H9 (cell line): ENCODE data around the gene SGO1. TPM values are rescaled to one million over a fixed set of nuclear protein-coding genes. Genes with fewer than 3 reads are reported as not detected.

Experiments
- DNase-seq: peaks from one replicate; pipeline ENCODE4 v3.0.0-alpha.2; 2017
- H2AFZ ChIP-seq: one replicate; pipeline ENCODE4 v1.6.1; 2013; ENCODE audit warnings: mild to moderate bottlenecking, low read length, control low read depth, moderate library complexity
- H2AK5ac ChIP-seq: 2 replicates; pipeline ENCODE4 v1.6.1; 2013; ENCODE audit warnings: low read length, control low read depth, mixed read lengths; ENCODE audit not compliant: insufficient read length
- H2BK120ac ChIP-seq: one replicate; pipeline ENCODE4 v1.6.1; 2013; ENCODE audit warnings: low read depth, mild to moderate bottlenecking, low read length, control low read depth, inconsistent platforms; ENCODE audit not compliant: poor library complexity, severe bottlenecking
- H2BK12ac ChIP-seq: 2 replicates; pipeline ENCODE4 v1.6.1; 2013; ENCODE audit warnings: low read length, control low read depth, mixed read lengths, low read depth; ENCODE audit not compliant: insufficient read length
- H2BK15ac ChIP-seq: 2 replicates; pipeline ENCODE4 v1.6.1; 2013; ENCODE audit warnings: low read depth, low read length, control low read depth
- H2BK20ac ChIP-seq: one replicate; pipeline ENCODE4 v1.6.1; 2013; ENCODE audit warnings: low read depth, mild to moderate bottlenecking, low read length, control low read depth, inconsistent platforms; ENCODE audit not compliant: poor library complexity, severe bottlenecking
- H2BK5ac ChIP-seq: 2 replicates; pipeline ENCODE4 v1.6.1; 2013; ENCODE audit warnings: low read length, control low read depth, mixed read lengths; ENCODE audit not compliant: insufficient read length
- H3K14ac ChIP-seq: 2 replicates; pipeline ENCODE4 v1.6.1; 2013; ENCODE audit warnings: low read length, control low read depth; ENCODE audit not compliant: insufficient read depth
- H3K18ac ChIP-seq: 2 replicates; pipeline ENCODE4 v1.6.1; 2013; ENCODE audit warnings: low read depth, mild to moderate bottlenecking, mixed read lengths, low read length, control low read depth; ENCODE audit not compliant: insufficient read length
- H3K23ac ChIP-seq: 2 replicates; pipeline ENCODE4 v1.6.1; 2013; ENCODE audit warnings: low read length, control low read depth, mixed read lengths, low read depth; ENCODE audit not compliant: insufficient read length
- H3K23me2 ChIP-seq: 2 replicates; pipeline ENCODE4 v1.6.1; 2013; ENCODE audit warnings: low read depth, mild to moderate bottlenecking, mixed read lengths, low read length, control low read depth; ENCODE audit not compliant: insufficient read length, poor library complexity, severe bottlenecking
- H3K27ac ChIP-seq: 2 replicates; pipeline ENCODE4 v1.5.1; 2013; ENCODE audit warnings: low read length, control low read depth, mixed read lengths, low read depth; ENCODE audit not compliant: insufficient read length
- H3K27me3 ChIP-seq: 2 replicates; pipeline ENCODE4 v1.6.1; 2013; ENCODE audit warnings: low read length, control low read depth, inconsistent platforms; ENCODE audit not compliant: insufficient read depth
- H3K4ac ChIP-seq: 2 replicates; pipeline ENCODE4 v1.6.1; 2013; ENCODE audit warnings: low read depth, mild to moderate bottlenecking, control low read depth, inconsistent platforms, low read length, moderate library complexity
- H3K4me1 ChIP-seq: 2 replicates; pipeline ENCODE4 v1.6.1; 2013; ENCODE audit warnings: low read length, control low read depth, inconsistent platforms; ENCODE audit not compliant: insufficient read depth
- H3K4me2 ChIP-seq: 2 replicates; pipeline ENCODE4 v1.6.1; 2013; ENCODE audit warnings: low read length, control low read depth, mixed read lengths; ENCODE audit not compliant: insufficient read length, insufficient read depth
- H3K56ac ChIP-seq: 2 replicates; pipeline ENCODE4 v1.6.1; 2013; ENCODE audit warnings: low read depth, mild to moderate bottlenecking, mixed read lengths, low read length, control low read depth; ENCODE audit not compliant: insufficient read length
- H3K79me1 ChIP-seq: 2 replicates; pipeline ENCODE4 v1.6.1; 2013; ENCODE audit warnings: low read depth, mild to moderate bottlenecking, moderate library complexity, low read length, control low read depth, inconsistent platforms; ENCODE audit not compliant: insufficient read depth, poor library complexity, severe bottlenecking
- H3K79me2 ChIP-seq: 2 replicates; pipeline ENCODE4 v1.6.1; 2013; ENCODE audit warnings: low read length, control low read depth, inconsistent platforms; ENCODE audit not compliant: insufficient read depth
- H3K9ac ChIP-seq: 2 replicates; pipeline ENCODE4 v1.6.1; 2013; ENCODE audit warnings: low read length, control low read depth, mixed read lengths; ENCODE audit not compliant: insufficient read length; ENCODE audit errors: extremely low read depth
- H3K9me3 ChIP-seq: one replicate; pipeline ENCODE4 v1.6.1; 2013; ENCODE audit warnings: low read depth, low read length, inconsistent platforms; ENCODE audit not compliant: control insufficient read depth
- H3T11ph ChIP-seq: one replicate; pipeline ENCODE4 v1.6.1; 2013; ENCODE audit warnings: mild to moderate bottlenecking, low read length, control low read depth, inconsistent platforms
- H4K20me1 ChIP-seq: one replicate; pipeline ENCODE4 v1.6.1; 2013; ENCODE audit not compliant: control insufficient read depth, insufficient read length, insufficient read depth
- H4K5ac ChIP-seq: 2 replicates; pipeline ENCODE4 v1.6.1; 2013; ENCODE audit warnings: low read depth, mild to moderate bottlenecking, mixed read lengths, low read length, control low read depth; ENCODE audit not compliant: insufficient read length
- H4K8ac ChIP-seq: replicated peaks from 2 replicates; pipeline ENCODE4 v1.6.1; 2013; ENCODE audit warnings: low read length, control low read depth, mixed read lengths, low read depth; ENCODE audit not compliant: insufficient read length
- H4K91ac ChIP-seq: 2 replicates; pipeline ENCODE4 v1.6.1; 2013; ENCODE audit warnings: low read depth, mild to moderate bottlenecking, moderate library complexity, mixed read lengths, low read length, control low read depth; ENCODE audit not compliant: insufficient read length
- H3K27ac Mint-ChIP-seq, 3 experiments: 2 replicates in 2 of 3; 3 replicates in 1 of 3; pipeline ENCODE4 v1.8.0; 2020 to 2021; ENCODE audit warnings: mixed read lengths in 3 of 3, mild to moderate bottlenecking in 1 of 3, moderate library complexity in 1 of 3
- H3K27me3 Mint-ChIP-seq: 2 replicates; pipeline ENCODE4 v1.8.0; 2021; ENCODE audit warnings: low read depth, mild to moderate bottlenecking, moderate library complexity, mixed read lengths
- H3K36me3 Mint-ChIP-seq, 3 experiments: 2 replicates in 2 of 3; 3 replicates in 1 of 3; pipeline ENCODE4 v1.8.0; 2020 to 2021; ENCODE audit warnings: low read depth in 3 of 3, mixed read lengths in 3 of 3; ENCODE audit not compliant: insufficient read depth in 1 of 3
- H3K4me1 Mint-ChIP-seq, 2 experiments: 2 replicates each; pipeline ENCODE4 v1.8.0; 2020; ENCODE audit warnings: mixed read lengths in 2 of 2
- H3K4me3 Mint-ChIP-seq, 2 experiments: 2 replicates in 1 of 2; 3 replicates in 1 of 2; pipeline ENCODE4 v1.8.0; 2020 to 2021; ENCODE audit warnings: mild to moderate bottlenecking in 2 of 2, mixed read lengths in 2 of 2, moderate library complexity in 1 of 2
- H3K9me3 Mint-ChIP-seq, 2 experiments: 2 replicates in 1 of 2; 3 replicates in 1 of 2; pipeline ENCODE4 v1.8.0; 2020; ENCODE audit warnings: mild to moderate bottlenecking in 2 of 2, mixed read lengths in 2 of 2, moderate library complexity in 1 of 2
- WGBS: extraction: QIAGEN DNeasy Blood & Tissue Kit; methylation state at CpG from one replicate; pipeline ENCODE4 v1.1.7; 2013; ENCODE audit warnings: missing lambda C conversion rate, low lambda C conversion rate, mixed read lengths; ENCODE audit not compliant: insufficient read length; ENCODE audit errors: extremely low coverage; 5-methylcytosine and 5-hydroxymethylcytosine counted together
- total RNA-seq: library from RNA; stranded (reverse); gene quantifications from 2 replicates; pipeline ENCODE4 v1.2.1, GENCODE V29; 2021
- TF ChIP-seq, protein P1 (sequence below): fragments of 200-600 bp; sonication (generic); conservative IDR thresholded peaks from 3 replicates; pipeline ENCODE4 v1.8.0; 2021; ENCODE audit warnings: antibody characterized with exemption, mild to moderate bottlenecking

SGO1 gene
- total RNA-seq, 1 experiment from 2014 or later, result 30.7 TPM

DNA sequence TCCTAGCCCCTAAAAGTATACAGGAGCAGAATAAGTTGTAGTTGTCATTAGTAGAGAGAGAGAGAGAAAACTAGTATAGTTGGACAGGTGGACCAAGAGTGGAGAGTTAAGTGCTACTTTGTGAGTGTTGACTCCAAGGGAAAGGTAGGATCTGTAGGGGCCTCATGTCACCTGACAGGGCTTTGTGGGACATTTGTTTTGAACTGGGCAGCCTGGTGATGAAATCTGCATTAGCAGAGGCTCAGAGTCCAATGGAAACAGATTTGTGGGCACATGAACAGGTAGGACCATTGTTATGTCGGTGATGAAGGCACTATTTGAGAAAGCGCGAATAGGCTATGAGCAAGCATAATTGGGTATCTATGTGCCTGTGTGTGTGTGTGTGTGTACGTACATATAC, 43.5 kb downstream of the SGO1 start:
- WGBS, result no CpG with 5 or more reads among the region's 4 CpGs
- H3K18ac ChIP-seq, result no peak overlapping the region
- no peak overlapping the region for H2BK20ac ChIP-seq
- H4K5ac ChIP-seq, result no peak overlapping the region
- H2AFZ ChIP-seq, result no peak overlapping the region
- no peak overlapping the region for H3K14ac ChIP-seq
- H2BK5ac ChIP-seq, result no peak overlapping the region
- H2BK15ac ChIP-seq, result no peak overlapping the region
- DNase-seq, result no peak
- no peak overlapping the region for H4K91ac ChIP-seq
- no peak overlapping the region for H2AK5ac ChIP-seq
- H3K79me2 ChIP-seq, result no peaks in the 10 kb centered on the region
- H3K27ac ChIP-seq, result no peak overlapping the region
- TF ChIP-seq, protein P1, sequence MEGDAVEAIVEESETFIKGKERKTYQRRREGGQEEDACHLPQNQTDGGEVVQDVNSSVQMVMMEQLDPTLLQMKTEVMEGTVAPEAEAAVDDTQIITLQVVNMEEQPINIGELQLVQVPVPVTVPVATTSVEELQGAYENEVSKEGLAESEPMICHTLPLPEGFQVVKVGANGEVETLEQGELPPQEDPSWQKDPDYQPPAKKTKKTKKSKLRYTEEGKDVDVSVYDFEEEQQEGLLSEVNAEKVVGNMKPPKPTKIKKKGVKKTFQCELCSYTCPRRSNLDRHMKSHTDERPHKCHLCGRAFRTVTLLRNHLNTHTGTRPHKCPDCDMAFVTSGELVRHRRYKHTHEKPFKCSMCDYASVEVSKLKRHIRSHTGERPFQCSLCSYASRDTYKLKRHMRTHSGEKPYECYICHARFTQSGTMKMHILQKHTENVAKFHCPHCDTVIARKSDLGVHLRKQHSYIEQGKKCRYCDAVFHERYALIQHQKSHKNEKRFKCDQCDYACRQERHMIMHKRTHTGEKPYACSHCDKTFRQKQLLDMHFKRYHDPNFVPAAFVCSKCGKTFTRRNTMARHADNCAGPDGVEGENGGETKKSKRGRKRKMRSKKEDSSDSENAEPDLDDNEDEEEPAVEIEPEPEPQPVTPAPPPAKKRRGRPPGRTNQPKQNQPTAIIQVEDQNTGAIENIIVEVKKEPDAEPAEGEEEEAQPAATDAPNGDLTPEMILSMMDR, result no peak
- H3K27me3 Mint-ChIP-seq, result no peaks in the 10 kb centered on the region
- H3K4me2 ChIP-seq, result no peak overlapping the region
- H3K36me3 Mint-ChIP-seq, result peaks cover 0 to 8% (median 2%) of the 10 kb centered on the region in 3 experiments; a peak in 2 of 7 replicates
- no peak overlapping the region for H4K8ac ChIP-seq
- H3K23ac ChIP-seq, result no peak overlapping the region
- H3K4me1 Mint-ChIP-seq, result peaks cover 14 to 22% of the 10 kb centered on the region in 2 experiments
- no peak overlapping the region; a peak in 1 of 7 replicates for H3K27ac Mint-ChIP-seq
- no peak overlapping the region for H3K56ac ChIP-seq
- no peaks in the 10 kb centered on the region for H3K79me1 ChIP-seq
- no peak overlapping the region for H3K4me3 Mint-ChIP-seq
- H3K9me3 ChIP-seq, result no peaks in the 10 kb centered on the region
- 0 out of 2 replicates have a peak, but pooled peaks cover 2% of the 10 kb centered on the region for H3K4me1 ChIP-seq
- no peaks in the 10 kb centered on the region; a peak in 1 of 5 replicates for H3K9me3 Mint-ChIP-seq
- no peaks in the 10 kb centered on the region for H3K27me3 ChIP-seq
- no peak overlapping the region for H2BK120ac ChIP-seq
- H3K23me2 ChIP-seq, result no peaks in the 10 kb centered on the region
- no peak overlapping the region for H2BK12ac ChIP-seq
- H3K4ac ChIP-seq, result no peak overlapping the region
- no peaks in the 10 kb centered on the region for H4K20me1 ChIP-seq
- H3T11ph ChIP-seq, result no peak overlapping the region
- H3K9ac ChIP-seq, result no peak overlapping the region
